Lower leg skin (tissue), 4 donors: Measurements from ENCODE around the gene RABGAP1. TPM values are rescaled to one million over a fixed set of nuclear protein-coding genes. Genes with fewer than 3 reads are reported as not detected.

Experiments used
- DNase-seq, 2 donors: peaks; one replicate each; pipeline ENCODE4 v3.0.0-alpha.2; 2019; ENCODE audit warnings: low spot score in 2 of 2
- H3K4me3 ChIP-seq: fragments of 200-600 bp; sonication (generic); 2 replicates; pipeline ENCODE4 v1.5.1; 2017; ENCODE audit warnings: mild to moderate bottlenecking, low read depth; ENCODE audit not compliant: poor library complexity, severe bottlenecking
- POLR2A ChIP-seq, 2 donors: fragments of 450-650 bp; IDR thresholded peaks; one replicate each; pipeline ENCODE4 v1.6.1; 2016 to 2017; ENCODE audit warnings: antibody characterized with exemption in 2 of 2, mild to moderate bottlenecking in 1 of 2, moderate library complexity in 1 of 2
- WGBS, 2 donors: methylation state at CpG; one replicate each; pipeline ENCODE4 v1.1.5; 2018; 5-methylcytosine and 5-hydroxymethylcytosine counted together
- intact Hi-C: fragments of 100-400 bp; cut with DNase I; formaldehyde crosslinking; loops from one replicate; pipeline ENCODE4 v1.15.0; 2023; ENCODE audit warnings: low total_unique reads
- total RNA-seq, 4 donors: library from RNA; depleted of rRNA; stranded (reverse); fragments of >200 nt; gene quantifications; one replicate each; pipeline ENCODE4 v1.1.0, GENCODE V29; 2016
- TF ChIP-seq, protein P1 (sequence below), 3 donors: fragments of 450-650 bp; IDR thresholded peaks; one replicate each; pipeline ENCODE4 v1.5.1; 2016; ENCODE audit warnings: antibody characterized with exemption in 3 of 3, mild to moderate bottlenecking in 3 of 3, moderate library complexity in 2 of 3

RABGAP1 gene
- total RNA-seq, 4 donors from 2014 or later: 36.7 to 52.1 (median 45.4) TPM

DNA sequence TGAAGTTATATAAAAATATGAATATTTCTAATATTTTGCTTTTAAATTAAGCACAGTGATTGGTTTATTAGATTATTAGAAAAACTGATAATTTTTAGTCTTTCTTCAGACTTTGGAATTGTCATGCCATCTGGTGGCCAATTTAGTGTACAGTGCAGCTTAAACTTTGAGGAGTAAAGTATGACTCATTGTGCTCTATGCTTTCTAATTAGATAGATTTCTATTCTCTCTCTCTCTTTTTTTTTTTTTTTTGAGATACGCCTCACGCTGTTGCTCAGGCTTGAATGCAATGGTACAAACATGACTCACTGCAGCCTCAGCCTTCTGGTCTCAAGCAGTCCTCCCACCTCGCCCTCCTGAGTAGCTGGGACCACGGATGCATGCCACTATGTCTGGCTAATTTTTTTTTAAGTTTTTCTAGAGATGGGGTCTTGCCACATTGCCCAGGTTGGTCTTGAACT is 50.6 kb downstream of the RABGAP1 start:
- WGBS, 2 donors: 26% methylated on average over 4 of the region's 4 CpGs
- TF ChIP-seq POLR2A (IDR thresholded peaks at IDR 0.05): no peak
- TF ChIP-seq, protein P1, sequence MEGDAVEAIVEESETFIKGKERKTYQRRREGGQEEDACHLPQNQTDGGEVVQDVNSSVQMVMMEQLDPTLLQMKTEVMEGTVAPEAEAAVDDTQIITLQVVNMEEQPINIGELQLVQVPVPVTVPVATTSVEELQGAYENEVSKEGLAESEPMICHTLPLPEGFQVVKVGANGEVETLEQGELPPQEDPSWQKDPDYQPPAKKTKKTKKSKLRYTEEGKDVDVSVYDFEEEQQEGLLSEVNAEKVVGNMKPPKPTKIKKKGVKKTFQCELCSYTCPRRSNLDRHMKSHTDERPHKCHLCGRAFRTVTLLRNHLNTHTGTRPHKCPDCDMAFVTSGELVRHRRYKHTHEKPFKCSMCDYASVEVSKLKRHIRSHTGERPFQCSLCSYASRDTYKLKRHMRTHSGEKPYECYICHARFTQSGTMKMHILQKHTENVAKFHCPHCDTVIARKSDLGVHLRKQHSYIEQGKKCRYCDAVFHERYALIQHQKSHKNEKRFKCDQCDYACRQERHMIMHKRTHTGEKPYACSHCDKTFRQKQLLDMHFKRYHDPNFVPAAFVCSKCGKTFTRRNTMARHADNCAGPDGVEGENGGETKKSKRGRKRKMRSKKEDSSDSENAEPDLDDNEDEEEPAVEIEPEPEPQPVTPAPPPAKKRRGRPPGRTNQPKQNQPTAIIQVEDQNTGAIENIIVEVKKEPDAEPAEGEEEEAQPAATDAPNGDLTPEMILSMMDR (IDR thresholded peaks at IDR 0.05): no peak
- DNase-seq: peak in 1 of 2 donors; percentile 29
- intact Hi-C loops: no loop called here
- no peak overlapping the region for H3K4me3 ChIP-seq

DNA sequence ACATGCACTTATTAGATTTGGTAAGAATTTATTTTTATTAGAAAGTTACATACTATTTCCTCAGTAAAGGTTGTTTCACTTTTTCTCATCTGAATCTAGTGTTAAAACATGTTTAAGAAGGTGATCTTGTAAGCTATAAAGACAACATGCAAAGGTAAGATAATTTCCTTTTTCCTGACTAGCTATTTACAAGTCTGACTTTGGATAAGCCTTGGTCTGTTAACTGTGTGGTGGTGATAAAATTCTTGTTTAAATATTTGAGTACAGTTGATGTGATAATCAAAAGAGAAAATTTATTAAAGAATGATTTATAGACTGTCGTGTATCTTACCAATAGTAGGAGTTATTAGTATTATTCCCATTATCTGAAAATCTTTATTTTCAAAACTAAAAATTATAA is 55.8 kb downstream of the RABGAP1 start:
- no peak for DNase-seq
- 91 to 95% methylated on average over 1 of the region's 1 CpG for WGBS, 2 donors
- TF ChIP-seq, protein P1 (IDR thresholded peaks at IDR 0.05): no peak
- no peak for TF ChIP-seq POLR2A (IDR thresholded peaks at IDR 0.05)
- no peak overlapping the region for H3K4me3 ChIP-seq
- intact Hi-C loops: no loop called here

DNA sequence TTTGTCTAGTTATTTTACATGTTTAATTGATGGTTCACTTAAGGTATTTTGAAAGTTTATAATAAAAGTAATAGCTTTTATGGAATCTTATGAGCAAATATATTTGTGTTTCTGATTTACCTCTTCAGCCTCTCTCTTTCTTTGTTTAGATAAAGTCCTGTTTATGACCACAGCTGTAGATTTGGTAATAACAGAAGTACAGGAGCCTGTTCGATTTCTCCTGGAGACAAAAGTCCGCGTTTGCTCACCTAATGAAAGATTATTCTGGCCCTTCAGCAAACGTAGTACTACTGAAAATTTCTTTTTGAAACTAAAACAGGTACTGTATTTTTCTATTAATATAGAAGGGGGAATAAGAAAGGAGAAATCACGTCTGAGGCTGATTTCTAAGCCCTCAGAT is 57.6 kb downstream of the RABGAP1 start:
- DNase-seq: no peak
- no peak overlapping the region for H3K4me3 ChIP-seq
- 89 to 94% methylated on average over 5 of the region's 5 CpGs for WGBS, 2 donors
- TF ChIP-seq, protein P1 (IDR thresholded peaks at IDR 0.05): no peak
- no peak for TF ChIP-seq POLR2A (IDR thresholded peaks at IDR 0.05)
- intact Hi-C loops: no loop called here

DNA sequence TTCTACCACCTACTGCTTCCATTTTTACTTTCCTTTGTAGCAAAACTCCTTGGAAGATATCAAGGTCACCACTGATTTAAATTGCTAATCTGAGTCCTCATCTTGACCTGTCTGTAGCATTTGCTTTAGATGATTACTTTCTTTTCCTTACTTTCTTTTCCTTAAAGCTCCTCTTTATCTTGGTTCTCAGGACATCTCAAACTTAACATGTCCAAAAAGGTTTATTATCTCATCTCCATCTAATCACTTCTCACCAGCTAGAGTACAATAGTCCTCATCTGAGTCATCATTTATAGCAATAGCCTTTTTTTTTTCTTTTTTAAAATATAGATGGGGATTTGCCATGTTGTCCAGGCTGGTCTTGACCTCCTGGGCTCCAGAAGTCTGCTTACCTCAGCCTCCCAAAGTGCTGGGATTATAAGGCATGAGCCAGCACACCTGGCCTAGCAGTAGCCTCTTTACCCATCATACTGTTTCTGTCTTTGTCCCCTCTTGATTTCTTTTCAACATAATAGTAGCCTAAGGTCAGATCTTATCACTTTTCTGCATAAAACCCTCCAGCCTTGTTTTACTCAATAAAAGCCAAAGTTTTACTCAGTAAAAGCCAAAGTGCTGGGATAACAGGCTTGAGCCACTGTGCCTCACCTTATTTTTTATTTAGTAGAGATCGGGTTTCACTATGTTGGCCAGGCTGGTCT is 59.7 kb downstream of the RABGAP1 start:
- TF ChIP-seq POLR2A (IDR thresholded peaks at IDR 0.05): no peak
- TF ChIP-seq, protein P1 (IDR thresholded peaks at IDR 0.05): no peak
- no peak for DNase-seq
- no peak overlapping the region for H3K4me3 ChIP-seq
- 93 to 97% methylated on average over 1 of the region's 1 CpG for WGBS, 2 donors
- intact Hi-C loops: no loop called here

DNA sequence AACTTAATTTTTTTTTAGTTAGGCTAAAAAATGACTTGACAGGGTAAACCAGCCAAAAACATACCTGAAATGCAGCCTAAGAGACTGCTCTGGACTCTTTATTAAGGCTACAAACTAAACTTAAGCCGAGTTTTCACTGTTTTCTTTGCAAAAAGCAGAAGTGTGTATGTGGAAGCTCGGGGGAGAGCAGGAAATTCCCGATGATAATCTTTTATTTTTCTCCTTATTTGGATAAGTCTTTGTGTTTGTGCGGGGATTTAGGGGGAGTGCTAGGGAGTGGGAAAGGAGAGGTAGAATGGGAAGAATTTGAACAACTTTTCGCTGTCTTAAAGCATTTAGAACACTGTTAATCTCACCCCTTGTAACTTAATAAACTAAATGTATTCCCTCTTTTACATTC is 61.9 kb downstream of the RABGAP1 start:
- 66 to 71% methylated on average over 5 of the region's 5 CpGs for WGBS, 2 donors
- intact Hi-C loops: no loop called here
- no peak for DNase-seq
- no peak for TF ChIP-seq POLR2A (IDR thresholded peaks at IDR 0.05)
- TF ChIP-seq, protein P1 (IDR thresholded peaks at IDR 0.05): no peak
- H3K4me3 ChIP-seq: no peak overlapping the region

DNA sequence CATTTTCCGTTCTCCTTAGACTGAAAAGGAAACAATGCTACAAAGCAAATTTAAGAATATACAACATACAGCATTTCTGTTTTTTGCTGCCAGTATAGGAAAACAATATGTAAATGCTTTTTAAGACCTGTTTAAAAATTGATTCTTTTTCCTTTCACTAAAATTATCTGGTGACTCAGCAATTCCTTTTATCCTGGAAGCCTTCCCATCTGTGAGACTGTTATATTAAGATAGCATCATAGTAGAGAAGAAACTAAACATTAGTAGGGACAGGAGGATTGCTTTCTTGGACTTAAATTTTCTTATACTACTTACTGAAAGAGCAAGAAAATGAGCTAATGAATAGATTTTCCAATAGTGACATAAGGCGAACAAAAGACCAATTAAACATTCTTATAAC is 62.6 kb downstream of the RABGAP1 start:
- H3K4me3 ChIP-seq: no peak overlapping the region
- intact Hi-C loops: no loop called here
- 44 to 93% methylated on average over 2 of the region's 2 CpGs for WGBS, 2 donors
- DNase-seq: no peak
- no peak for TF ChIP-seq POLR2A (IDR thresholded peaks at IDR 0.05)
- TF ChIP-seq, protein P1 (IDR thresholded peaks at IDR 0.05): no peak
